ENCODE data around the gene LGR5. TPM values are rescaled to one million over a fixed set of nuclear protein-coding genes. Genes with fewer than 3 reads are reported as not detected.

LGR5 gene
- total and polyA plus RNA-seq, 2 of the 13 experiments (the other 11 are each of a cell fraction or from before 2014, with no cell fraction given), result 37.0 to 121 TPM

- TF ChIP-seq ZNF720 (CRISPR knock-in tag; IDR thresholded peaks at IDR 0.05), result no peak
- no peak for TF ChIP-seq DBP (CRISPR knock-in tag; IDR thresholded peaks at IDR 0.05; ENCODE audit: not compliant biosample characterization)
- no peak for TF ChIP-seq CREBL2 (CRISPR knock-in tag; IDR thresholded peaks at IDR 0.05; ENCODE audit: borderline replicate concordance)
- no peak for TF ChIP-seq ZNF24 (IDR thresholded peaks at IDR 0.05)
- TF ChIP-seq FIP1L1 (IDR thresholded peaks at IDR 0.05; ENCODE audit: borderline replicate concordance, insufficient read depth, low read depth, low read length), result no peak
Measured at GRCh38 chr12:71594214-71594948, 154.8 kb downstream of the LGR5 start (continued).

GRCh38 chr12:71599210-71599609 is 159.6 kb downstream of the LGR5 start:
- Histone ChIP-seq H3K36me3 (replicated peaks in 1 of 2; ENCODE audit: control insufficient read depth in 1 of 2, insufficient read depth in 2 of 2, low read length in 2 of 2) (no peaks in the 10 kb centered on the region), H3K4me2 (ENCODE audit: low read depth, low read length) (no peak overlapping the region), H3K9me3 (ENCODE audit: low read length) (no peaks in the 10 kb centered on the region), H3K9ac (ENCODE audit: insufficient read depth, low read depth, low read length) (no peak overlapping the region), H3K27me3 (ENCODE audit: control insufficient read depth in 1 of 2, insufficient read depth in 2 of 2, low read length in 2 of 2) (no peaks in the 10 kb centered on the region), H3K79me2 (ENCODE audit: insufficient read depth, low read length) (no peaks in the 10 kb centered on the region), H4K20me1 (ENCODE audit: insufficient read depth, low read length) (no peaks in the 10 kb centered on the region), H3K4me3 (replicated peaks in 1 of 3; ENCODE audit: insufficient read depth in 1 of 3, low read depth in 2 of 3, low read length in 3 of 3) (no peak overlapping the region), H3K27ac (ENCODE audit: extremely low read length, insufficient read depth, low read length) (no peak overlapping the region), H2AFZ (ENCODE audit: low read length) (no peak overlapping the region), H3K4me1 (ENCODE audit: insufficient read depth, low read length) (no peaks in the 10 kb centered on the region)
- in situ Hi-C loops (cut with HindIII; ENCODE audit: extremely low pct_ligation_motif_present, low pct_unique_long_range_greater_than_20kb) (no loop called here), intact Hi-C loops (cut with micrococcal nuclease; ENCODE audit: unreplicated experiment) (no loop called here)
- POLR2A ChIA-PET, result no interaction called here
- no peak for ATAC-seq
- DNase-seq (ENCODE audit: low spot score), result no peak
- no peak for TF ChIP-seq SIN3A (IDR thresholded peaks at IDR 0.05; ENCODE audit: borderline replicate concordance, low read depth, low read length)
- no peak for TF ChIP-seq AKAP8 (CRISPR knock-in tag; IDR thresholded peaks at IDR 0.05)
- TF ChIP-seq HES4 (CRISPR knock-in tag; IDR thresholded peaks at IDR 0.05; ENCODE audit: borderline replicate concordance), result no peak
- CTCF ChIA-PET (ENCODE audit: low intra/inter-chr PET ratio, low total read pairs), result no interaction called here
- no peak for FAIRE-seq
- BruUV-seq (replicated peaks), result no TSS peak
